HG02973 (cell line): ENCODE results near the gene ALG6.
"Not testable (repeated sequence)": the region's sequence is repeated elsewhere in the genome, so short reads cannot be mapped to it uniquely, and the experiment has no call there.

ENCODE experiments used
- ATAC-seq: cut with Tn5 transposase; IDR thresholded peaks from one replicate; pipeline ENCODE4 v1.9.1; 2021; ENCODE audit warnings: moderate library complexity; ENCODE audit not compliant: unreplicated experiment

ALG6 gene

DNA sequence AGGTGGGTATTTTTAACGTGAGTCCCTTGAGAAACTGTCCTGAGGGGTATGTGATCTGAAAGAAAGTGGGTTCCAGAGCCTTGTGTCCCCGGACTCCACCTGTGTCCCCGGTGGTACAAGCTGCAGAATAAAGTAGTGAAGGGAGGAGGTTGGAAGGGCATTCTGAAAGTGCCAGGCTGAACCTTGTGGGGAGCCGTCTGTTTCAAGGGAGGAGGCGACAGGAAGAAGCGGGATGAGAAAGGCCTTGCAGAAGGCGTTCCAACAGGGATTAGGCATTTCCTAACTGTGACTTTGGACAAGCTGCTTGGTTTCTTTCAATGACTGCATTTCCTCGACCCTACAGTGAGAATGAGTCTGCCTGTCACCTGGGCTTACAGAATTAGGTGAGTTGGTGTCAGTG lies 39.3 kb upstream of the ALG6 start:
- ATAC-seq = no peak

DNA sequence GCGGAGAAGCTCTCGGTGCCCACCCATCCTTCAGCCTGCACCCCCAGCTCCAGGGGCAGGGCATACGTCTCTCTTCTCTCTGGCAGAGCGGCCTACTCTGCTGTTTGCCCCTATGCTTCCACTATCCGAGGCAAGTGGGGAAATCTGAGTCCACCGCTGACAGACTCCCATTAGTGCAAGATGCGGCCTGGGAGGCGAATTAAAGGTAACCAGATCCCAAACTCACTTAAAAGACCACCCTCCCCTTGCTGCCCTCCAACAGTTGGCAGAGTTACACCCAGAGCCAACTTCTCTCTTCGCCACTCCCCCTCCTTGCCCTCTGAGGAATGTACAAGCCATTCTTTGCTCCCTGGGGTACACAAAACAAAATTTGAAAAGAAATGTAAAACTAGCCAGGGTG lies 38.6 kb upstream of the ALG6 start:
- no peak for ATAC-seq

DNA sequence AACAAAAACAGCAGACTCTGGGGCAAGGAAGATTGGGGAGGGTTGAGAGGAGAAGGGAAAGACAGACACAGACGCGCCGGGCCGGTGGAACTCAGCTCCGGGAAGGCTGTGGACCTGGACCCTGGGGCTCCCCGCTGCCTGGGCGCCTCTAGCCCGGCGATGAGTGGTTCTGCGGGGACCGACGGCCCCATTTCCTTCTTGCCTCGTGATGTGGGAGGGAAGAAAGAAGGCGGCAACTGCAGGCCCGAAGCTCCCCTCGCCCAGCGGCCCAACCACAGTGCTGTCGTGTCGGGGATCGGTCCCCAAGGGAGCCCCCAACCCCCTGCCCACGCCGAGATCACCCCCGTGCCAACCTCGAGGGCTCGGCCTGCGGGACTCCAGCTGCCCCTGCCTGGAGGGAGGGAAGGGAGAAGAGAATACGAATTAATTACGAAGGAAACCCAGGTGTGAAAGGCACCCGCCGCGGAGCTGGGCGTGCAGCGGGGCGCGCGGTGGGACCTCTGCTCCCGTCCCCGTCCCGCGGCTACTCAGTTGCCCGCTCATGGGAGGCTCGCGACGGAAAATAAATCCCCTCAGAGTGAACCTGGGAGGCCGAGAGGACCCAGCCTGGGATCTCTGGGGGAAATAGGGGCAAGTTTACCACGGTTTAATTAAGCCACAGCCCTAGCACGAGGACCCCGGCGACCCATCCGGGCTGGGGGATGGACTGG lies 37.7 kb upstream of the ALG6 start:
- ATAC-seq = no peak

DNA sequence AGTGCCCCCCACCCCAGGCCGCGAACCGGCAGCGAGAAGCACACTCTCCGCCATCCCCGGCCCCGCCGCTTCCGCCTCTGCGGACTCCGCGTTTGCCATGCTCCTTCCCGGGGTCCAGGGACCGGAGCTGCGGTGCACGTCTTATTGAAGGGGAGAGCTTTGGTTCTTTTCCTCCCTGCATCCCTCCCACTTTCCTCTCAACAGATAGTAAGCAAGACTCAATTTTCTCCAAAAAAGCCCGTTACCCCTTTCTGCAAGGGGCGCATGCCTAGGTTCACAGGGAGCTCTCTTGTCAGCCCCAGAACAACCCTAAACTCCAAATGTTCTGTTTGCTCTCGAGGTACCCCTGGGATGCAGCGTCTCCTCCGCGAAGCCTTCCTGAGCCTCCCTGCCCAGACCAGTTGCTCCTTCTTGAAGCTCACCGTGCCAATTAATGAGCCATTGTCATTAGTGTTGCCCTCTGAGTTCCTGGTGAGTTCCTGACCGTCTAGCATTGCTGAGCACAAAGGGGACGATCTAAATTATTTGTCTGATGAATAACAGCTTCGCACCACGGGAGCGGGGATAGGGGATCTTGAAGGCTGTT lies 37.0 kb upstream of the ALG6 start:
- ATAC-seq = no peak

DNA sequence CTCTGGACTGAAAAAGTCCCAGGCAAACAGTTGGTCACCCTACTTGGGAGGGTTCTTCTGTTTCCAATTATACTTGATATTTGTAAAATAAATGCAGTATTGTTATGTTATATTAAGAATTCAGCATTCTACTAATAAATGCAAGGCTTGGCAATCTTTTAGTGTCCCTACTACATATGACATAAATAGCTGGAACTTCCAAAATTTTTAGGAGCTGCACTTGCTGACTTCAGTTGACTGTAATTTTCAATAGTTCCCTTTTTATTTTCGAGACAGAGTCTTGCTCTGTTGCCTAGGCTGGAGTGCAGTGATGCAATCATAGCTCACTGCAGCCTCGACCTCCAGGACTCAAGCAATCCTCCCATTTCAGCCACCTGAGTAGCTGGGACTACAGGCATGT lies 25.0 kb upstream of the ALG6 start:
- ATAC-seq = no peak

DNA sequence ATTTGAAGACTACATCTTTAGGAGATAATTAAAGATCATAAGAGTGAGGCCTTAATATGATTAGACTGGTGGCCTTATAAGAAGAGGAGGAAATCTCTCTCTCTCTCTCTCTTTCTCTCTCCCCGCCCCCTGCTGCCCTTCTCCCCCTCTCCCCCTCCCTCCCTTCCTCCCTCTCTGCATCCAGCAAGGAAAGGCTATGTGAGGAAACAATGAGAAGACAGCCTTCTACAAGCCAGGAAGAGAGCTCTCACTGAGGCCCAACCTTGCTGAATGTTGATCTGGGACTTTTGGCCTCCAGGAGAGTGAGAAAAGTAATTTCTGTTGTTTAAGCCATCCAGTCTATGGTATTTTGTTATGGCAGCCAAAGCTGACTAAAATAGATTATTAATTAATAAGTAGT lies 23.5 kb upstream of the ALG6 start:
- ATAC-seq = no peak

DNA sequence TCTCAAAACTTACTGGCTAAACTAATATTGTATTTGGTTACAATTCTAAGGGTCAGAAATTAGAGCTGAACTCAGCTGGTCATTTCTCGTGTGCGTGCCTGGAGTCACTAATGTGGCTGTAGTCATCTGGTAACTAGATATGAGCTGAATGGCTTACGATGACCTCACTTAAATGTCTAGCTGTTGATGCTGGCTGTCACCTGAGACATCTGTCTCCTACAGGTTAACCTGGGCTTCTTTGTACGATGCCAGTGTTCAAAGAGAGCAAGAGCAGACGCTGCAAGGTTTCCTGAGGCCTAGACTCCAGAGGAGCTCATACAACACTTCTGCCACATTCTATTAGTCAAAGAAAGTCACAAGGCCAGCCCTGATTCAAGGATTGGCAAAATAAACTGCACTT lies 17.1 kb upstream of the ALG6 start:
- no peak for ATAC-seq

DNA sequence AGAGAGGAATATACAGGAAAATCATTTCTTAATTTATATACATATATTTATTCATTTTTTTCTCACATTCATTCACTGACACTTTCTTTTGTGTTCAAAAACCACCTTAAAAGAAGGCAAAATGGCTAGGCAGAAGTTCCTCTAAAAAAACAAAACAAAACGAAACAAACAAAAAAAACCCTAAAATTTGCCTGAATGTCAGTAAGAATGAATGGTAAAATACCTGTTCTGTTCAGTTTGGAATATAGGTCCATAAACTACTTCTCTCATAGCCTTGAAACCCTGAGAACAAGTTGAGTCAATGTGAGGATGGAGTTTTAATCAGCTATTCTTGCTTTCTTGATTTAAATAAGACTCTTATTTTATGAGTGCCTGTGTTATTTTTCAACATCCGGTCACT lies 14.7 kb upstream of the ALG6 start:
- ATAC-seq = no peak

DNA sequence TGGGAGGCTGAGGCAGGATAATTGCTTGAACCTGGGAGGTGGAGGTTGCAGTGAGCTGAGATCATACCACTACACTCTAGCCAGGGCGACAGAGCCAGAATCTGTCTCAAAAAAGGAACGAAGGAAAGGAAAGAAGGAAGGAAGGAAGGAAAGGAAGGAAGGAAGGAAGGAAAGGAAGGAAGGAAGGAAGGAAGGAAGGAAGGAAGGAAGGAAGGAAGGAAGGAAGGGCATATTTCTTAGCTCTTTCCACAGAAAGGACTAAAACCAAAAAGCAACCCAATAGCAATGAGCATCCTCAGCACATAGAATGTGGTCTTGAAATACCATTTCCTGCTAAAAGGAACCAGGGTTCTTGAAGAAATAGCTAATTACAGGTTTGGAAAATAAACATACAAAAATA lies 11.2 kb upstream of the ALG6 start:
- ATAC-seq = not testable (repeated sequence)

DNA sequence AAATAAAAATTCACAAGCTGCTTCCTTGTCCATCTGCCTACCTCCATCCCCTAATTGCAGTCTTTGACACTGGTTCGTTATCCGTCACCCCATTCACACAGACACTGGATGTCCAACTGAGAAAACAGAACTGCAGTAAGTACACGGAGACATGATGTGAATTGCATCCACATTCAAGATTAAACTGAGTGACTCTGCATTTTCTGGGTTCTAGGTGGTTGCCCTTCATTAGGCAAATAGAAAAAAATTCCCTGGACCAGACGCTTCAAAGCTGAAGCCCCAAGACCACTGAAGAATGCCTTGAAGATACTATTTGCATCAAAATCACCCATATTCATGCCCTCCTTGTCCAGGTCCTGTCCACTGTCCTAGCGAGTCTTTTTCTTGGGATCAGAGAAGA lies 7.9 kb upstream of the ALG6 start:
- ATAC-seq = no peak

DNA sequence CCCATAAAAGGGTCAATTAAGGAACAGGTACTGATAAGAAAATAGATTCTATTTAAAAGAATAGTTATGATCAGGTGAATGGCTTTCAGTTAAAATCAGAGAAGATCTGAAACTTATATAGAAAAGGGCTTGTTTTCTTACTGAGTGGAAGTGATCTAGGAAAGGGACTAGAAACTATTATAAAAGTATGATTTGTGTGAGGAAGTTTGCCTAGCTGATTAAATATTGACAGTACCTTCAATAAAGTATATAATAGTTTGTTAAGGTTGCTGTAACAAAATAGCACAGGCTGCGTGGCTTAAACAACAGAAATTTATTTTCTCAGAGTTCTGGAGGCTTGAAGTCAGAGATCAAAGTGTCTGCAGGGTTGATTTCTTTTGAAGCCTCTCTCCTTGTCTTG lies 5.4 kb upstream of the ALG6 start:
- no peak for ATAC-seq

DNA sequence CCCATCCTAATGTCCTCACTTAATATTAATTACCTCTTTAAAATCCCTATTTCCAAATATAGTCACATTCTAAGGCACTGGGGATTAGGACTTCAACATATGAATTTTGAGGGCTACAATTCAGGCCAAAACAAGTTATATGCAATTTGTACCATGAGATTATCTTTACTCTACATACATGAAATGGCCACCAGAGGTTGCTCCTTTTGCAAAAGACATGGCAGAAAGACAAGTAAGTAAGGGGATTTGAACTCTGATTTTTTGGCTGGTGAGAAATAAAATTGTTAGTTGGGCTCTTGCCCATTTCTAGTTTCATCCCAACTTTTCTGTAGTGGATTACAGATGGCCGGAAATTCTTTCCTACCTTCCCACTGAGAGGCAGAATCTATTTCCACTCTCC lies 4.8 kb upstream of the ALG6 start:
- ATAC-seq = no peak

DNA sequence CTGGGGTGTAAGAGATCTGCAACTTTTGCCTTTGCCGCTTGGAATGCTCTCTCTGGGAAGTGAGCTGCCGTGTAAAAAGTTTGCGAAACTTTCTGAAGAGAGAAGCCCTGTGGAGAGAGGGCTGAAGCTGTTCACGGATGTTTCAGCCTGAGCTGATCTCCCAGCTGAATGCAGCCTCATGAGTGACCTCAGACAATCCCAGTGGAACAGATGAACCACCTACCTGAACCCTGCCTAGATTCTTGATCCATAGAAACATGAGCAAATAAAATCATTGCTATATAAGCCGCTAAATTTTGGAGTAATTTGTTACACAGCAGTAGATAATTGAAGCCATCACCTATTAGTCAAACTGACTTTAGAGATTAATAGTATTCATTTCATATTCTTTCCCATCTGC lies 4.4 kb upstream of the ALG6 start:
- ATAC-seq = no peak

DNA sequence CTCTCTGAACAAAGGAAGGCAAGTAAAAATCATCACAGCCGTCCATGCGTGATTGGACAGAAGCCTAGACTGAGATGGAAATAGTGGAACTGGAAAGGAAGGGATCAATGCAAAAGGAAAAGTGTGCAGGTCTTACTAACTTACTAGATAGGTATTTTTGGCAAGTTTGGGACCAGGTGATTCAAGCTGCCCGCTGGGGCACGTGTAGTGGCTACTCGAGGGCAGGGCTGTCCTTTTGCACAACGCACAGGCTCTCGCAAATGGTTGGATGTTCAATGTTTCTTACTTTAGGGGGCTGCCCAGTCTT lies 566 bp upstream of the ALG6 start:
- ATAC-seq = no peak

DNA sequence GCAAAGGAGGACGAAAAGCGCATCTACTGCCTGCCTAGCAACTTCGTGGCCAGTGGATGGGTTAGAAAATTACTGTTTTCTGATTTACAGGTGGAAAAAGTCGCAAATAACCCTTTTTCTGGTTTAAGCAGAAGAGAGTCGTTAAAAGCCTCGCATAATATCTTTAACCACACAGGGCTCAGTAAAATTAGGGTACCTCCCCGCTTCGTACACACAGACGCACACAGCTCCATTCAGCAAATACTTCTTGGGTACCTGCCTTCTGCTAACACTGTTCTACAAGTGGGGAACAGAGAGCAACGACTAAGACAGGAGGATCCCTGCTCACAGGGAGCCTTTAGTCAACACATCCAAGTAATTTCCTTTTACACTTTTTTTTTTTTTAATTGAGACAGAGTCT lies 704 bp downstream of the ALG6 start:
- no peak for ATAC-seq

DNA sequence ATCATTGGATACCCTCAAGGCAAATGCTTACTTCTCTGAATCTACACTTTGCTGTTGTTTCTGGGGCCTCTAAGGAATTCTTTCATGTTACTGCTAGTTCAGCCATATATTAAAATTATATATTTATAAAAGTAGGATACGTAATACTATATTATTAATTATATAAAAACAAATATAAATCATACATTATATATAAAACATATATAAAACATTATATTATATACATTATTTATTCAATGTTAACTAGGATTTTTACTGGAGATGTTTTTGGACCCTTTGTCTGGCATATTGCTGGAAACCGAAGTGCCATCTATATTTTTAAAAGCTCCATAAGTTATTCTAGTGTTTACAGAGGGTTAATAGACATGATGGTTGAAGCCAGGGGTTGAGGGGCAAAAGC lies 12.2 kb downstream of the ALG6 start:
- no peak for ATAC-seq

DNA sequence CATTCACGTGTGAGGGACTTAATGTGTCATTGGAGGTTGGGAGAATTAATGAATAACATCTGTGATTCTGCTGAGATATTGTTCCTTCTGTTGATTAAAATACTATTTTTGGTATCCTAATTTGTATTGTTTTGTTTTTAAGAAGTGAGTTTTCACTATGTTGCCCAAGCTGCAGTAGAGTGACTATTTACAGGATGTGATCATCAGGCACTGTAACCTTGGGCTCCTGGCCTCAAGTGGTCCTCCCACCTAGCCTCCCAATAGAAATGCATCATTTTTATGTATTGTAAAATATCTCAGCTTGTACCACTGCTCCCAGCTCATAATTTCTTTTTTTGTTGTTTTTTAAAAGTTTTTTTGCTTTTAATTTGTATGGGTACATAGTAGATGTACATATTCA lies 14.3 kb downstream of the ALG6 start:
- ATAC-seq = no peak

DNA sequence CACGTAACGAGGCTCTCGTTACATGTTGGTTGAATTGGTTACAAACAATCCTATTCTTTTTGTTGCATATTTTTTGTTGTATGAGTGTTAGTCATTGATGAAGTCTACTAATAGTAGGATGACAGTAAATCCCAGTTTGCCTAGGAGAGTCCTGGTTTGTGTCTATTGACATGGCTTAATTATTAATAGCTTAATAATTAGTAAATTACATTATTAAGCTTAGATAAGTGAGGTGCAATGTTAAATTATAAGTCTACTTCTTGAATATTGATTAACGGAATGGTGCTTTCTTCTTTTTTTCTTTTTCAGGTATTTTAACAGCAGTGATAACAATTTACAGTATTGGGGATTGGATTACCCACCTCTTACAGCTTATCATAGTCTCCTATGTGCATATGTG lies 34.5 kb downstream of the ALG6 start:
- ATAC-seq = no peak

DNA sequence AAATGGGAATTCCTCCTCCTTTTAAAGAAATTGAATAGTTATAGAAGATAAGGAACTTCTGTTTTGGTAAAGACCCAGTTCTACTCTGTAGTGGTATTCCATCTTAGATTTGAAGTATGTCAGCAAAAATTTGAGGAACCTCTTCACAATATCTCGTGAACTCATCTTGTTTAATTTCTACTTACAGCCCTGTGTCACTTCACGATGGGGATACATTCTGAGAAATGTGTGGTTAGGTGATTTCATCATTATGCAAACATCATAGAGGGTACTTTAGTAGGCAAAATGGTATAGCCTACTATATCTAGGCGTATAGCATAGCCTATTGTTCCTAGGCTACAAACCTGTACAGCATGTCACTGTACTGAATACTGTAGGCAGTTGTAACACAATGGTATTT lies 36.0 kb downstream of the ALG6 start:
- no peak for ATAC-seq

DNA sequence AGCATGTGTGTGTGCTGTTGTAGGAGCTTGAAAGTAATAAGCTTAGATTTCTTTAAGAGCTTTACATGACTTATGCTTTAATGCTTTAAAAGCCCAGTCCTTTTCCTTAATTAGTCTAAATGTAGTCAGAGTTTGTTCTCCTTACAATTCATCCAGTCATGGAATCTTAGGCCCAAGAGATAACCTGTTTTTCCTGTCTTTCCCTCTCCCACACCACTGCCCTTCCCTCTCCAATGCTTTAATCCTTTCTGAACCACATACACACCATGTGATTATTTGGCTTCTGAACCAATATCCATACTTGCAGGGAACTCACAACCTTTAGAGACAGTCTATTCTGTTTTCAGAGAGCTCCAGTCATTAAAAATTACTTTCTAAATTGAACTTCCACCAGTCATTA lies 37.6 kb downstream of the ALG6 start:
- ATAC-seq = no peak

DNA sequence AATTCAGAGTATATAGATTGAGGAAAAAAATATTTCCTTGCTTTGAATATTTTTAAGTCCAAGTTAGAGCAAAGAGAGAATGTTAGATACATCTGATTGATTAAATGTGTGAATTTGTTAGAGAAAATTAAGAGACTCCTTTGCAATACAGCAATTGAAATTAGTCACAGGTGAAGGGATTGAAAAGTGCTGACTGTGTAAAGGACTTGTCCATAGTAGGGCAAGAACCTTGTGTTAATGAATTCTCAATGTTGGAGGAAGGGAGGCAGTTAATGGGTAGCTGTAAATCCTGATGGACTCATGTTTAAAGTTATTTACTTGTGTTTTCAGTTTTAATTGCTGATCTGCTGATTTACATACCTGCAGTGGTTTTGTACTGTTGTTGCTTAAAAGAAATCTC lies 38.6 kb downstream of the ALG6 start:
- ATAC-seq = no peak

DNA sequence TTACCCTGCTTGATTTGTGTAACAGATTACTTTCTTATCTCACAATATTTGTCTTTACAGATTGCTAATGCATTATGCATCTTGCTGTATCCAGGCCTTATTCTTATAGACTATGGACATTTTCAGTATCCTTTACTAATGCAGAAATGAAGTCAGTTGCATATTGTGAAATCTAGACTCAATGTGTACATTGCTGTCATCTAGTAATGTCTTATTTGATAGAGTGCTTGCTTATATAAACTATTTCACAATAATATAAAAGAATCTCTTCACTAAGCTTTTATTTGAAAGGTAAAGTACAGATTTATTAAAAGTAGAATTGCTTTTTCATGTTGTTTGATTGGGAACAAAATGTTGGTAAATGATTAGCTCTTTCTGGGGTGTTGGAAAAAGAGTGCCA lies 39.6 kb downstream of the ALG6 start:
- no peak for ATAC-seq

DNA sequence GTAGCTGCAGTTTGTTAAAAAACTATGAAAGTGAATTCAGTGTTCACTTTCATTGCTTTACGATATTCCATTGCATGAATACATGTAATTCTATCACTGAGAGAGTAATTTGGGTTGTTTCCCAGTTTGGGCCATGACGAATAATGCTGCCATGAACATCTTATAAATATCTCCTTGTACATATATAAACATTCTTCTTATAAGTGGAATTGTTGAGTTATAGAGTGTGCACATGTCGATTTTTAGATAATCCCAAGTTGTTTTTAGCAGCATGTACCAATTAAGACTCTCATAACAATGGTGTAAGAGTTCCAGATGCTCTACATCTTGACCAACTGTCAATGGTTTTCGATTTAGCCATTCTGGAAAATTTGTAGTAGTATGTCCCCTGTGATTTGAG lies 40.9 kb downstream of the ALG6 start:
- ATAC-seq = no peak
